A549 (cell line): ENCODE results near the gene LRFN4. TPM values are rescaled to one million over a fixed set of nuclear protein-coding genes. Genes with fewer than 3 reads are reported as not detected.

ENCODE experiments used
- ATAC-seq, 2 experiments: fragments of 200-7000 bp in 1 of 2; fragments of >200 bp in 1 of 2; cut with Nextera tagmentation in 1 of 2; cut with Tn5 transposase in 1 of 2; 3 replicates each; pipeline versions ENCODE4 v1.8.0 to v1.9.1; 2018 to 2020; ENCODE audit warnings: mild to moderate bottlenecking in 1 of 2, moderate library complexity in 1 of 2
- CTCF ChIA-PET: fragments of 300-600 bp; sonication (Branson Sonifier 250); formaldehyde crosslinking; extraction: SDS; loops from one replicate; lab custom pipeline; 2021; ENCODE audit warnings: antibody characterized with exemption, inconsistent platforms; lab: Yijun Ruan, JAX
- POLR2A ChIA-PET: fragments of 350-600 bp; formaldehyde crosslinking; extraction: SDS; loops from one replicate; lab custom pipeline; 2021; ENCODE audit warnings: antibody characterized with exemption, inconsistent platforms; lab: Yijun Ruan, JAX
- DNase-seq, 2 experiments: peaks; one replicate each; pipeline versions ENCODE4 v3.0.0 to v3.0.0-alpha.2; 2011 to 2016; ENCODE audit warnings: low read depth in 1 of 2, low spot score in 1 of 2
- FAIRE-seq: peaks from 2 replicates; lab custom pipeline; 2011; peaks lifted over from hg19 to GRCh38; lab: Jason Lieb, UNC
- H3K27ac ChIP-seq, 2 experiments: fragments of >200 bp; sonication (Bioruptor Twin); formaldehyde crosslinking; 3 replicates each; pipeline ENCODE4 v1.5.1; 2016 to 2017
- H3K4me1 ChIP-seq: fragments of >200 bp; sonication (Bioruptor Twin); formaldehyde crosslinking; 3 replicates; pipeline ENCODE4 v1.6.1; 2016
- H3K4me2 ChIP-seq: fragments of >200 bp; sonication (Bioruptor Twin); formaldehyde crosslinking; 3 replicates; pipeline ENCODE4 v1.6.1; 2016
- H3K4me3 ChIP-seq: fragments of >200 bp; sonication (Bioruptor Twin); formaldehyde crosslinking; 3 replicates; pipeline ENCODE4 v1.5.1; 2016
- H3K9me3 ChIP-seq: fragments of >200 bp; sonication (Bioruptor Twin); formaldehyde crosslinking; 3 replicates; pipeline ENCODE4 v1.6.1; 2016
- CBX8 ChIP-seq: fragments of 200-600 bp; sonication (generic); IDR thresholded peaks from 2 replicates; pipeline ENCODE4 v1.6.1; 2016
- CEBPB ChIP-seq, 2 experiments: fragments of >200 bp in 1 of 2; sonication (Bioruptor Twin) in 1 of 2; formaldehyde crosslinking in 1 of 2; IDR thresholded peaks; 2 replicates each; pipeline ENCODE4 v1.6.1; 2012 to 2016
- EHMT2 ChIP-seq: fragments of 200-600 bp; sonication (generic); IDR thresholded peaks from 2 replicates; pipeline ENCODE4 v1.6.1; 2016; ENCODE audit warnings: antibody characterized with exemption, low read depth, mild to moderate bottlenecking, moderate library complexity
- FOSL2 ChIP-seq, 2 experiments: fragments of 450-650 bp in 1 of 2; fragments of >200 bp in 1 of 2; sonication (Bioruptor Twin) in 1 of 2; formaldehyde crosslinking; IDR thresholded peaks; 2 replicates each; pipeline versions ENCODE4 v1.5.0 to v1.6.1; 2016 to 2020; ENCODE audit warnings: mild to moderate bottlenecking in 1 of 2, moderate library complexity in 1 of 2
- FOXS1 ChIP-seq: fragments of 250-450 bp; sonication (Bioruptor Pico); IDR thresholded peaks from 2 replicates; pipeline ENCODE4 v1.5.0; 2020; ENCODE audit warnings: mild to moderate bottlenecking, moderate library complexity
- GATA3 ChIP-seq: IDR thresholded peaks from 2 replicates; pipeline ENCODE4 v1.6.1; 2012; ENCODE audit warnings: borderline replicate concordance
- HDAC2 ChIP-seq: fragments of 200-600 bp; sonication (generic); IDR thresholded peaks from 2 replicates; pipeline ENCODE4 v1.6.1; 2016
- HEYL ChIP-seq: fragments of 250-450 bp; sonication (Bioruptor Pico); IDR thresholded peaks from 2 replicates; pipeline ENCODE4 v1.8.0; 2021; ENCODE audit warnings: mild to moderate bottlenecking, moderate library complexity
- HOXB13 ChIP-seq: fragments of 250-450 bp; sonication (Bioruptor Pico); IDR thresholded peaks from 2 replicates; pipeline ENCODE4 v1.5.0; 2020; ENCODE audit warnings: low read depth, mild to moderate bottlenecking, moderate library complexity
- MAFK ChIP-seq: fragments of 450-650 bp; IDR thresholded peaks from 2 replicates; pipeline ENCODE4 v1.6.1; 2014; ENCODE audit not compliant: partially characterized antibody
- MAZ ChIP-seq: fragments of 150-350 bp; IDR thresholded peaks from 2 replicates; pipeline ENCODE4 v1.6.1; 2014; ENCODE audit warnings: antibody characterized with exemption, low read depth, low read length, borderline replicate concordance
- NFE2L2 ChIP-seq: fragments of 150-350 bp; conservative IDR thresholded peaks from 2 replicates; pipeline ENCODE4 v1.6.1; 2014; ENCODE audit warnings: low read length
- PHF8 ChIP-seq: fragments of 200-600 bp; sonication (generic); IDR thresholded peaks from 2 replicates; pipeline ENCODE4 v1.6.1; 2016; ENCODE audit warnings: low read depth, mild to moderate bottlenecking, antibody characterized with exemption, moderate library complexity, borderline replicate concordance
- RAD21 ChIP-seq, 2 experiments: fragments of >200 bp in 1 of 2; sonication (Bioruptor Twin) in 1 of 2; formaldehyde crosslinking in 1 of 2; IDR thresholded peaks in 1 of 2; conservative IDR thresholded peaks in 1 of 2; 2 replicates in 1 of 2; 3 replicates in 1 of 2; pipeline ENCODE4 v1.6.1; 2012 to 2018; ENCODE audit warnings: inconsistent platforms in 1 of 2
- RARB ChIP-seq: fragments of 250-450 bp; sonication (Bioruptor Pico); IDR thresholded peaks from 2 replicates; pipeline ENCODE4 v1.8.0; 2021; ENCODE audit warnings: mild to moderate bottlenecking, moderate library complexity
- RNF2 ChIP-seq: fragments of 200-600 bp; sonication (generic); IDR thresholded peaks from 2 replicates; pipeline ENCODE4 v1.6.1; 2016; ENCODE audit warnings: low read depth, mild to moderate bottlenecking, antibody characterized with exemption, moderate library complexity, borderline replicate concordance
- ZSCAN20 ChIP-seq: fragments of 250-450 bp; sonication (Bioruptor Pico); IDR thresholded peaks from 2 replicates; pipeline ENCODE4 v1.8.0; 2022; ENCODE audit warnings: mild to moderate bottlenecking, moderate library complexity
- WGBS: methylation state at CpG from one replicate; pipeline ENCODE4 v1.1.6; 2017; ENCODE audit errors: missing lambda C conversion rate; 5-methylcytosine and 5-hydroxymethylcytosine counted together
- polyA plus RNA-seq, 4 experiments: library from polyadenylated mRNA; depleted of rRNA in 3 of 4; stranded (reverse); fragments of >200 nt; fragmentation: RNase III in 1 of 4; extraction: RNeasy Plus Mini Kit Qiagen cat#74134 plus additional on column Dnase treatment in 1 of 4; gene quantifications; 2 replicates in 3 of 4; 3 replicates in 1 of 4; pipeline ENCODE4 v1.2.3, GENCODE V29; 2011 to 2017
- TF ChIP-seq, protein P1 (sequence below): fragments of 250-450 bp; sonication (Bioruptor Pico); IDR thresholded peaks from 2 replicates; pipeline ENCODE4 v1.5.0; 2021; ENCODE audit warnings: mild to moderate bottlenecking, moderate library complexity, borderline replicate concordance
- TF ChIP-seq, protein P2 (sequence below): fragments of 150-350 bp; IDR thresholded peaks from 2 replicates; pipeline ENCODE4 v1.6.1; 2014; ENCODE audit warnings: low read depth, mild to moderate bottlenecking, low read length
- TF ChIP-seq, protein P3 (sequence below): fragments of 450-650 bp; IDR thresholded peaks from 2 replicates; pipeline ENCODE4 v1.6.1; 2014; ENCODE audit warnings: antibody characterized with exemption

The LRFN4 gene
- polyA plus RNA-seq, 2 of the 4 experiments (the other 2 are of a cell fraction) = 8.8 to 50.0 TPM

DNA sequence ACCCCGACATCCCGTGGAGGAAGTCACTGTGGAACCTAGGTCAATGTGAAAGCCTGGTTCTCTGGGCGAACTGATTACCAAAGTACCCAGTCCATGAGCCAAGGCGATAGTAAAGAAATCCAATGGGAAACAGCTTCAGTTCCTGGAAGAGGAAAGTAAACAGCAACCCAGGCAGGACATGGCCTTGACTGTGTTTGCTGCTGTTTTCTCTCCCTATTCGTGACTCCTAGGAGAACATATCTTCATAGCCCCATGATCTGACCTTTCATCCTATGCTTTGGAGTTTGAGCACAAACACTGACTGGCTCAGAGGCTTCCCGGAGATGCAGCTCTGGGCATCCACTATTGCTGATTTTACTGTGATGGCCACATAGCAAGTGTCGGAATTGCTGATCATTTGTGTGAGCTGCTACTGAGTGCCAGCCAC, 45.1 kb downstream of the LRFN4 start:
- WGBS = 71% methylated on average over 7 of the region's 7 CpGs
- FAIRE-seq = no peak

DNA sequence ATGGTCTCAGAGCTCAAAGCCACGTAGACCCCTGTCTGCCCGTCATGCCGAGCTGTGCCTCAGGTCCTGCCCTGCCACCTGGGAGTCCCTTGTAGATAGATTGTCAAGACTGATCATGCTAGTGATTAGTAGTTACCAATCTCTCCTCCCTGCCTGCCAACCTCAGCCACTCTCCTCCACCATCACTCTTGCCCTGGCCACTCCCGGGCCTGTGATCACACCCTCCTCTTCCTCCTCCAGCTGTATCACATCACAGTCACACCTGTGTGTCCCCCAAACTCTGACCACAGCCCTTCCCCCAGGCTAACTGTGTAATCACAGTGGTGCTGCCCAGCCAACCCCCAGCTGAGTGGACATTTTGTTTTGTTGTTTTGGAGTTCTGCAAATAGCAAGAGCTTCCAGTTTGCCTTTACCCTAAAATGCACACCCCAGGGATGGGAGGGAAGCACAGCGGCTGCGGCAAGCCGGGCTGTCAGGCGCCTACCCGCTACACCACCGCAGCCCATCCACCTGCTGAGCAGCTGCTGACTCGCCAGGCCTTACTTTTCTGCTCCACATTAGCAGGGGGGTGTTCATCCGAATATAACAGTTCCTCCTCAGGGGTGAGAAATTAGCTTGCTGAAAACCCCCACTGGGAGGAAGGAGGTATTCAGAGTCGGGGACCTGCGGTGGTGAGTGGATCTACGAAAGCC, 45.8 kb downstream of the LRFN4 start:
- 85% methylated on average over 15 of the region's 15 CpGs for whole genome bisulfite sequencing
- TF ChIP-seq PHF8 (no peak), HOXB13 (CRISPR knock-in tag) (no peak), CEBPB (IDR thresholded peaks at IDR 0.05) (no peak), HDAC2 (no peak), EHMT2 (no peak), GATA3 (no peak), FOXS1 (CRISPR knock-in tag) (no peak), ZSCAN20 (CRISPR knock-in tag) (no peak)
- TF ChIP-seq, protein P1, sequence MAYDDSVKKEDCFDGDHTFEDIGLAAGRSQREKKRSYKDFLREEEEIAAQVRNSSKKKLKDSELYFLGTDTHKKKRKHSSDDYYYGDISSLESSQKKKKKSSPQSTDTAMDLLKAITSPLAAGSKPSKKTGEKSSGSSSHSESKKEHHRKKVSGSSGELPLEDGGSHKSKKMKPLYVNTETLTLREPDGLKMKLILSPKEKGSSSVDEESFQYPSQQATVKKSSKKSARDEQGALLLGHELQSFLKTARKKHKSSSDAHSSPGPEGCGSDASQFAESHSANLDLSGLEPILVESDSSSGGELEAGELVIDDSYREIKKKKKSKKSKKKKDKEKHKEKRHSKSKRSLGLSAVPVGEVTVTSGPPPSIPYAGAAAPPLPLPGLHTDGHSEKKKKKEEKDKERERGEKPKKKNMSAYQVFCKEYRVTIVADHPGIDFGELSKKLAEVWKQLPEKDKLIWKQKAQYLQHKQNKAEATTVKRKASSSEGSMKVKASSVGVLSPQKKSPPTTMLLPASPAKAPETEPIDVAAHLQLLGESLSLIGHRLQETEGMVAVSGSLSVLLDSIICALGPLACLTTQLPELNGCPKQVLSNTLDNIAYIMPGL = no peak
- no peaks in the 10 kb centered on the region for H3K9me3 ChIP-seq
- FAIRE-seq = no peak
- H3K4me2 ChIP-seq = peak overlapping the region; percentile 11; the same call in 1 of the 3 replicates
- ATAC-seq = no peak
- ChIA-PET CTCF (interaction anchor here (0.7 to 2.0 kb wide), 8 partner anchors 10 to 119 kb away, joined by 3 to 6 read pairs (median 4); no protein-coding TSS in a partner anchor), POLR2A (interaction anchor here (1.0 kb wide), 1 partner anchor 60 kb away, joined by 4 read pairs; the partner anchor contains the start of gene RCE1)
- no peak for DNase-seq
- no peak overlapping the region for H3K4me3 ChIP-seq
- H3K27ac ChIP-seq = peak overlapping the region; percentile 37 to 83
- peaks cover 66% of the 10 kb centered on the region for H3K4me1 ChIP-seq

More for the DNA sequence above, 45.1 kb downstream of the LRFN4 start:
- DNase-seq (no peak), ATAC-seq (peak in 1 of 2 experiments; percentile 8; a peak in 1 of 6 replicates)
- peaks cover 66% of the 10 kb centered on the region for H3K4me1 ChIP-seq
- TF ChIP-seq NFE2L2 (no peak), MAZ (no peak), RARB (no peak), MAFK (no peak), RAD21 (conservative IDR thresholded peaks at IDR 0.05 in 1 of 2, IDR thresholded peaks at IDR 0.05 in 1 of 2) (no peak), HDAC2 (no peak), CBX8 (no peak), HEYL (CRISPR knock-in tag) (no peak), RNF2 (no peak), FOSL2 (IDR thresholded peaks at IDR 0.05) (no peak), FOSL2 (CRISPR knock-in tag; IDR thresholded peaks at IDR 0.05) (no peak)
- TF ChIP-seq, protein P2, sequence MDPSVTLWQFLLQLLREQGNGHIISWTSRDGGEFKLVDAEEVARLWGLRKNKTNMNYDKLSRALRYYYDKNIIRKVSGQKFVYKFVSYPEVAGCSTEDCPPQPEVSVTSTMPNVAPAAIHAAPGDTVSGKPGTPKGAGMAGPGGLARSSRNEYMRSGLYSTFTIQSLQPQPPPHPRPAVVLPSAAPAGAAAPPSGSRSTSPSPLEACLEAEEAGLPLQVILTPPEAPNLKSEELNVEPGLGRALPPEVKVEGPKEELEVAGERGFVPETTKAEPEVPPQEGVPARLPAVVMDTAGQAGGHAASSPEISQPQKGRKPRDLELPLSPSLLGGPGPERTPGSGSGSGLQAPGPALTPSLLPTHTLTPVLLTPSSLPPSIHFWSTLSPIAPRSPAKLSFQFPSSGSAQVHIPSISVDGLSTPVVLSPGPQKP = no peak
- TF ChIP-seq, protein P3, sequence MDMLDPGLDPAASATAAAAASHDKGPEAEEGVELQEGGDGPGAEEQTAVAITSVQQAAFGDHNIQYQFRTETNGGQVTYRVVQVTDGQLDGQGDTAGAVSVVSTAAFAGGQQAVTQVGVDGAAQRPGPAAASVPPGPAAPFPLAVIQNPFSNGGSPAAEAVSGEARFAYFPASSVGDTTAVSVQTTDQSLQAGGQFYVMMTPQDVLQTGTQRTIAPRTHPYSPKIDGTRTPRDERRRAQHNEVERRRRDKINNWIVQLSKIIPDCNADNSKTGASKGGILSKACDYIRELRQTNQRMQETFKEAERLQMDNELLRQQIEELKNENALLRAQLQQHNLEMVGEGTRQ = no peak
- peak overlapping the region; percentile 37 to 83 for H3K27ac ChIP-seq
- no peaks in the 10 kb centered on the region for H3K9me3 ChIP-seq
- CTCF ChIA-PET = interaction anchor here (0.7 to 2.0 kb wide), 6 partner anchors 10 to 119 kb away, joined by 3 to 6 read pairs (median 4); no protein-coding TSS in a partner anchor
- H3K4me2 ChIP-seq = peak overlapping the region; percentile 11; the same call in 1 of the 3 replicates
- H3K4me3 ChIP-seq = no peak overlapping the region
- POLR2A ChIA-PET = interaction anchor here (0.7 kb wide), 1 partner anchor 389 kb away, joined by 3 read pairs; no protein-coding TSS in a partner anchor
